GM18499 (cell line): ENCODE measurements around the gene PNP.
"Not testable (repeated sequence)": the region's sequence is repeated elsewhere in the genome, so short reads cannot be mapped to it uniquely, and the experiment has no call there.

Source experiments
- ATAC-seq: cut with Tn5 transposase; IDR thresholded peaks from one replicate; pipeline ENCODE4 v1.9.1; 2021; ENCODE audit warnings: moderate number of reproducible peaks; ENCODE audit not compliant: insufficient read depth, unreplicated experiment

PNP gene

GRCh38 chr14:20487396-20487725, 18.2 kb downstream of the PNP start:
- no peak for ATAC-seq

- ATAC-seq, result no peak
Measured at GRCh38 chr14:20489093-20489994, 20.1 kb downstream of the PNP start.

DNA sequence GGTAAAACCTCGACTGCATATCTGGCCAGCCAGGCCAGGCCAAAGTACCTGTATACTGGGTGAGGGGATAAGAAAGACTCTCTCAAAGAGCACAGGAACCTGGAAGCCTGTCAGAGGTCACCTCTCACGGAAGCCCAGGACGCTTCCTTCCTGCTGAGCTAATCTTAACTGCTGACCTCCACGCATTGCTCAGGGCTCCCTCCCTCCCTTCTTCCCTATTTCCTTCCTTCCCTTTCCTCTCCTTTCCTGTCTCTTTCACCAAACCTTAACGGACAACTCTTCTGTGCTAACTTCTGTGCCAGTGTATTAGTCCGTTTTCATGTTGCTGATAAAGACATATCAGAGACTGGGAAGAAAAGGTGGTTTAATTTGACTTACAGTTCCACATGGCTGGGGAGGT, 21.4 kb downstream of the PNP start:
- ATAC-seq, result no peak

DNA sequence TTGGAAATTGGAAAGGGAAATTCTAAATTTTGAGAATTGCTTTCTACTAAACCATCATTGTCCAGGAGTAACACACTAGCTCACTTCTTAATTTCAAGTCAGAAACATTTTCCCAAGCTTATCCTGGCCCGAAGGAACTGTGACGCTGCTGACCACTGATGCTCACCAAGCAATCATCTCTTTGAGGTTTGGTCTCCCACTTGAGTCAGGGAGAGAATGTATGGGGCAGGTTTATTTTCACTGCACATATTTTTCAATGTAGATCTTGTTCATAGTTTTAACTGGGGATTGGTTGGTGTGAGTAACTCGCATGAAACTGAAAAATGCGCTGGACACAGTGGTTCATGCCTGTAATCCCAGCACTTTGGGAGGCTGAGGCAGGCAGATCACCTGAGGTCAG, 23.3 kb downstream of the PNP start:
- no peak for ATAC-seq

- no peak for ATAC-seq
Measured at GRCh38 chr14:20493634-20494033, 24.4 kb downstream of the PNP start.

DNA sequence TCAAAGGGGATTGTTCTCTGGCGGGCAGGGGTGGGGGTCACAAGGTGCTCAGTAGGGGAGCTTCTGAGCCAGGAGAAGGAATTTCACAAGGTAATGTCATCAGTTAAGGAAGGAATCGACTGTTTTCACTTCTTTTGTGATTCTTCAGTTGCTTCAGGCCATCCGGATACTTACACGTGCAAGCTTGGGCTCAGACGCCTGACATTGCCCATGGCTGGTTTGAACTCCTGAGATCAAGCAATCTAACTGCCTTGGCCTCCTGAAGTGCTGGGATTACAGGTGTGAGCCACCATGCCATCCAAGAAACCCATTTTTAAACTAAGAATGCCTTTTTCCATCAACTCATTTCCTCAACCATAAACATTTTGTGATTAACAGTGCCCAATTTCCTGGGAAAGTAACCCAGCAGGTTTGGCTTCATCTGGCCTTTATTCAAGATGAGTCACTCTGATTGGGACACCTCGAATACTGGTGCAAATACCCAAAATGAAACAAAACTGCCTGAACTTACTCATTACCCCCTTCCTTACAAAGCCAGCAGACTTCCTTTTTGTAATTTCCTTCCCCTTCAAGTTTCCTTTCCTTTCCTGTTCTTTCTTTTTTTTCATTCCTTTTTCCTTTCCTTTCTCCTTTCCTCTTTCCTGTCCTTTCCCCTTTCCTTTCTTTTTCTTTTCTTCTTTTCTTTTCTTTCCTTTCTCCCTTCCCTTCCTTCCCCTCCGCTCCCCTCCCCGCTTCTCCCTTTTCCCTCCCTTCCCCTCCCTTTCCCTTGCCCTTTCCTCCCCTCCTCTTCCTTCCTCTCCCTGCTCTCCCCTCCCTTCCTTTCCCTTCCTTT, 25.9 kb downstream of the PNP start:
- ATAC-seq, result no peak

DNA sequence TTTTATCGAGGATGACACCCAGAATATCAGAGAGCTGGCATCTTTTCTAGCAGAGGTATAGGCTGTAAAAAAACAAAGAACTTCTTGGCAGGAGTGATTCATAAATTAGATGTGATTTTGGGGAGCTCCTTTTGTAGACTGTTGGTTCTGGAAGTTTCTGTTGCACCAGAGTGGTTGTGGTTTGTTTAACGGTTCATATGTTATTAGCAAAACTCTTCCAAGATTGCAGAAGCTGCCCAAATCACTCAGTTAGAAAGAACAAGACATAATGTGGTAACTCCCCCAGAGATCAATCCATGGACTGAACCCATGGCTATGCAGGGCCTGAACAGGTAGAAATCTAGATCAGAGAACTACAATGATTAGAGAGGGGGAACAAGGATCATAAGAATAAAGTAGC, 29.4 kb downstream of the PNP start:
- no peak for ATAC-seq

DNA sequence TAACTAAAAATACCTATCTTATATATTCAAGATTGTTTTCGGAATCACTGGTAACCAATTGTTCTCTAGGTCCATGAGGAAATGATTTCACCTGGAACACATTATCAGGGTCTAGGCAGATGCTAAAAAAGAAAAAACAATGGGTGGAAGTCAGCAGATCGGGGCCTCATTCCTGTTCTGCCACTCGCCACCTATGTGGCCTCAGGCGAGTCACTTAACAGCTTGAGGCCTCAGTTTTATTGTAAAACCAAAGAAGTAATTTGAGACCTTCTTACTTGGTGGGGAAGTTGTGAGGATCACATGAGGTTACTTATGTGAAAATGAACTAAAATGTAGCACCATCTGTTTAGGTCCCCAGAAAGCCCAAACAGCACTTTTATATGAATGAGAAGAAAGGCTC, 29.9 kb downstream of the PNP start:
- ATAC-seq, result no peak

DNA sequence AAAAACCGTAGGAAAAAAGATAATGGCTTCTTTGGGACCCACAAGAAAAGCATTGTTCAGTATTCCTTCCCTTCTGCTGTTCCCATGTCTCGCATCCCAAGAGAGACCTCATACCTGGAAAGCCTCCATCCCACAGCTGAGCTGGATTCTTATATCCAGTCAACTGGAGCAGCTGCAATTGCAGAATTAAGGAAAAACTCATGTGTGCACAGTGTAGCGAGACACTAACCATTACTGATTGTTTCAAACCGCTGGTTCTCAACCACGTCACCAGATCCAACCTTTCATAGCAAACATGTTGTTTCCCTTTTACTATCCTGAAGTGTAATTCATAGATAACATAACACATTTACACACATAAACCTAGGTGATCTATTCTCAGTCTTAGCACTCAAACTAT, 30.7 kb downstream of the PNP start:
- ATAC-seq, result no peak

- no peak for ATAC-seq
Measured at GRCh38 chr14:20501346-20501745, 32.1 kb downstream of the PNP start.

DNA sequence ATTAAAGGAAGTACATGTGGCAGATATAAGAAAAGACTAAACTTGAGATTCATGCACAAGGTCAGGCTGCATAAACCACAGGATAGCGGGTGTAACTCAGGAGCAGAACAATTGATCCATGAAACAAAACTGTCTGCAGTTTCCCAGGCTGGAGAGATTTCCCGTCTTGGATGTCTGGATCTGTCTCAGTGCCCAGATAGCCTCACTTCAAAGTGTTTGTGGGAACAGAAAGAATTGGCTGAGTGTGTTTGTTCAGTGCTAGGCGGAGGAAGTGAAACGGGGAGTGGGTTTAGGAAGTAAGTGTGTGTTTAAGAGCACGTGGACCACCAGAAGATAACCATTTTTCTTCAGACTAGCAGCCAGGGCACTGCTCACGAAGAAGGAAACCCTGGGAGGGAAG, 34.7 kb downstream of the PNP start:
- no peak for ATAC-seq

- not testable (repeated sequence) for ATAC-seq
Measured at GRCh38 chr14:20506276-20506675, 37.1 kb downstream of the PNP start.

DNA sequence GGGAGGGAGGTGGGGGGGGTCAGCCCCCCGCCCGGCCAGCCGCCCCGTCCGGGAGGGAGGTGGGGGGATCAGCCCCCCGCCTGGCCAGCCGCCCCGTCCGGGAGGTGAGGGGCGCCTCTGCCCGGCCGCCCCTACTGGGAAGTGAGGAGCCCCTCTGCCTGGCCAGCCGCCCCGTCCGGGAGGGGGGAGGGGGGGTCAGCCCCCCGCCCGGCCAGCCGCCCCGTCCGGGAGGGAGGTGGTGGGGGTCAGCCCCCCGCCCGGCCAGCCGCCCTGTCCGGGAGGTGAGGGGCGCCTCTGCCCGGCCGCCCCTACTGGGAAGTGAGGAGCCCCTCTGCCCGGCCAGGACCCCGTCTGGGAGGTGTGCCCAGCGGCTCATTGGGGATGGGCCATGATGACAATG, 37.5 kb downstream of the PNP start:
- ATAC-seq, result not testable (repeated sequence)

DNA sequence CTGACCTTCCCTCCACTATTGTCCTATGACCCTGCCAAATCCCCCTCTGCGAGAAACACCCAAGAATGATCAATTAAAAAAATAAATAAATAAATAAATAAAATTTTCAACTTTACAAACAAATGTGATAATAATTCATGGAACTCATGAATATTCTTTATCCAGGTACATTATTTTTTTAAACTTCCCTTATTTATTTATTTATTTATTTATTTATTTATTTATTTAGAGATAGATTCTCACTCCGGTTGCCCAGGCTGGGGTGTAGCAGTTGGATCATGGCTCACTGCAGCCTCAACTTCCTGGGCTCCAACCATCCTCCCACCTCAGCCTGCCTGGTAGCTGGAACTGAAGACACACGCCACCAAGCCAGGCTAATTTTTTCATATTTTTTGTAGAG, 38.3 kb downstream of the PNP start:
- not testable (repeated sequence) for ATAC-seq

DNA sequence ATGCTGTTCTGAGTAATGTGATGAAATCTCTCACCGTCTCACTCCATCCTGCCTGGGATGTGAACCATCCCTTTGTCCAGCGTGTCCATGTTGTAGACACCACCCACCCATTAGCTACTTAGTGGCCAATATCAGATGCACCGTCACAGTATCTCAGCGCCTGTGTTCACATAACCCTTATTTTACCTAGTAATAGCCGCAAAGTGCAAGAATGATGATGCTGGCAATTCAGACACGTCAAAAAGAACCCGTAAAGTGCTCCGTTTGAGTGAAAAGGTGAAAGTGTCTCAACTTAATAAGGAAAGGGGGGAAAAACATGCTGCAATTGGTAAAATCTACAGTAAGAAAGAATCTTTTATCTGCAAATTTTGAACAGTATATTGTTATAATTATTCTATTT, 39.2 kb downstream of the PNP start:
- ATAC-seq, result no peak

GRCh38 chr14:20512177-20512905, 43.1 kb downstream of the PNP start:
- ATAC-seq, result no peak

- ATAC-seq, result no peak
Measured at GRCh38 chr14:20515846-20516245, 46.6 kb downstream of the PNP start.

- no peak for ATAC-seq
Measured at GRCh38 chr14:20516921-20517320, 47.7 kb downstream of the PNP start.

GRCh38 chr14:20522332-20522731, 53.1 kb downstream of the PNP start:
- no peak for ATAC-seq

- no peak for ATAC-seq
Measured at GRCh38 chr14:20524027-20524426, 54.8 kb downstream of the PNP start.
